RWPE2 (cell line): ENCODE data around the gene NANP.
A peak's percentile ranks its signal among the peaks of the same experiment; 100 is the strongest.

Source experiments
- ATAC-seq: fragments of 200-7000 bp; cut with Tn5 transposase; 3 replicates; pipeline ENCODE4 v1.9.1; 2021; ENCODE audit warnings: low read depth
- DNase-seq: peaks from one replicate; pipeline ENCODE4 v3.0.0-alpha.2; 2020; ENCODE audit warnings: low spot score
- H3K27ac ChIP-seq: fragments of 450-650 bp; 2 replicates; pipeline ENCODE4 v1.5.1; 2017; ENCODE audit warnings: mild to moderate bottlenecking; ENCODE audit not compliant: poor library complexity, severe bottlenecking
- H3K27me3 ChIP-seq: fragments of 250-450 bp; sonication (Bioruptor Pico); 2 replicates; pipeline ENCODE4 v1.5.1; 2021; ENCODE audit warnings: mild to moderate bottlenecking, moderate library complexity; ENCODE audit not compliant: insufficient read depth, poor library complexity, severe bottlenecking
- H3K36me3 ChIP-seq: fragments of 250-450 bp; sonication (Bioruptor Pico); 2 replicates; pipeline ENCODE4 v1.5.1; 2020; ENCODE audit warnings: low read depth, mild to moderate bottlenecking, moderate library complexity
- H3K4me1 ChIP-seq: fragments of 250-450 bp; sonication (Bioruptor Pico); 2 replicates; pipeline ENCODE4 v1.5.1; 2021; ENCODE audit warnings: mild to moderate bottlenecking, moderate library complexity; ENCODE audit not compliant: insufficient read depth, poor library complexity, severe bottlenecking
- H3K4me3 ChIP-seq: fragments of 250-450 bp; sonication (Bioruptor Pico); 2 replicates; pipeline ENCODE4 v1.5.1; 2021; ENCODE audit warnings: mild to moderate bottlenecking, moderate library complexity; ENCODE audit not compliant: severe bottlenecking
- H3K9me3 ChIP-seq: fragments of 250-450 bp; sonication (Bioruptor Pico); 2 replicates; pipeline ENCODE4 v1.5.1; 2021; ENCODE audit warnings: mild to moderate bottlenecking, moderate library complexity; ENCODE audit not compliant: severe bottlenecking
- CTCF ChIP-seq: fragments of 450-650 bp; IDR thresholded peaks from one replicate; pipeline ENCODE4 v1.5.1; 2017; ENCODE audit warnings: mild to moderate bottlenecking, moderate library complexity; ENCODE audit not compliant: poor library complexity, severe bottlenecking

NANP gene

GRCh38 chr20:25623736-25624499 is at the start of gene NANP:
NANP (minus strand) TSS chr20:25624014; CDS start chr20:25623948, 66 bp downstream.
- no peak for TF ChIP-seq CTCF
- H3K9me3 ChIP-seq: no peaks in the 10 kb centered on the region
- H3K36me3 ChIP-seq: no peaks in the 10 kb centered on the region
- H3K4me1 ChIP-seq: peaks cover 14% of the 10 kb centered on the region
- ATAC-seq (peak; percentile 88), DNase-seq (peak; percentile 99)
- peak within 1 kb of the TSS; percentile 79 for H3K4me3 ChIP-seq
- no peaks in the 10 kb centered on the region for H3K27me3 ChIP-seq
- H3K27ac ChIP-seq: peak within 1 kb of the TSS; percentile 90

- Histone ChIP-seq H3K27ac (no peak overlapping the region), H3K27me3 (no peaks in the 10 kb centered on the region), H3K9me3 (no peaks in the 10 kb centered on the region), H3K36me3 (peaks cover 47% of the 10 kb centered on the region), H3K4me1 (peaks cover 15% of the 10 kb centered on the region), H3K4me3 (no peak overlapping the region)
- no peak for TF ChIP-seq CTCF
- DNase-seq (no peak), ATAC-seq (no peak)
These were observed 48.9 kb upstream of the NANP start for GRCh38 chr20:25672659-25673235.

- Histone ChIP-seq H3K4me3 (no peak overlapping the region), H3K4me1 (peaks cover 9% of the 10 kb centered on the region), H3K27ac (peak overlapping the region; percentile 52), H3K9me3 (no peaks in the 10 kb centered on the region), H3K36me3 (peaks cover 19% of the 10 kb centered on the region), H3K27me3 (no peaks in the 10 kb centered on the region)
- peak; percentile 32 for TF ChIP-seq CTCF
- peak; percentile 73 for DNase-seq
- peak; percentile 94 for ATAC-seq
These were observed 46.1 kb upstream of the NANP start for GRCh38 chr20:25669826-25670422.

GRCh38 chr20:25668446-25668845 is 44.6 kb upstream of the NANP start:
- Histone ChIP-seq H3K9me3 (no peaks in the 10 kb centered on the region), H3K4me1 (peaks cover 9% of the 10 kb centered on the region), H3K4me3 (no peak overlapping the region), H3K27me3 (no peaks in the 10 kb centered on the region), H3K27ac (no peak overlapping the region), H3K36me3 (peaks cover 6% of the 10 kb centered on the region; the same call in 1 of the 2 replicates)
- TF ChIP-seq CTCF: no peak
- no peak for DNase-seq
- no peak for ATAC-seq
